Measurements from ENCODE around the gene INPP1. TPM values are rescaled to one million over a fixed set of nuclear protein-coding genes. Genes with fewer than 3 reads are reported as not detected.

Gene INPP1
- total and polyA plus RNA-seq, 2 of the 8 experiments (the other 6 are each of a cell fraction or from before 2014, with no cell fraction given) = 0.88 to 3.0 TPM

DNA sequence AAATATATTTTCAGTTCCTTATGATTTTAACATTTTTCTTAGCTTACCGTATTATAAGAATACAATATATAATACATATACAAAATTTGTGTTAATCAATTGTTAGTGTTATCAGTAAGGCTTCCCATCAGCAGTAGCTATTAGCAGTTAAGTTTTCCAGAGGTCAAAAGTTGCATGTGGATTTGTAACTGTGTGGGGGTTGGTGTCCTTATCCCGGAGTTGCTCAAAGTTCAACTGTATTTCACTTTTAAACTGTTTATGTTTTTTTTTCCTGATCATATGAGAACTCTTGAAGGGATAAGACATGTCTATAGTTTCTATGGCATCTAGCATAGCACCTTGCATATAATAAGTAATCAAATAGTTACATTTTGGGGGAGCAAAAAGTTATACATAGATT lies 52.9 kb downstream of the INPP1 start:
- Histone ChIP-seq H3K27me3 (replicated peaks in 1 of 4; ENCODE audit: control insufficient read depth in 3 of 4, extremely low read depth in 1 of 4, insufficient read depth in 3 of 4, low read length in 3 of 4) (no peaks in the 10 kb centered on the region), H2BK120ac (replicated peaks; ENCODE audit: low read depth, low read length) (no peak overlapping the region), H3K4me3 (ENCODE audit: extremely low read depth in 1 of 4, insufficient read depth in 2 of 4, low read depth in 3 of 4, low read length in 4 of 4) (no peak overlapping the region), H3K23ac (ENCODE audit: insufficient read length) (no peak overlapping the region), H2BK5ac (ENCODE audit: low read depth, low read length) (no peak overlapping the region), H4K5ac (ENCODE audit: insufficient read length, low read depth, low read length) (no peak overlapping the region), H2AFZ (ENCODE audit: low read length) (no peak overlapping the region), H3K4me1 (replicated peaks in 1 of 4; ENCODE audit: control insufficient read depth in 3 of 4, insufficient read depth in 4 of 4, low read length in 3 of 4) (peaks cover 0 to 2% (median 0%) of the 10 kb centered on the region in 4 experiments; a peak in 1 of 7 replicates), H3K18ac (ENCODE audit: extremely low read depth, low read length) (no peak overlapping the region), H3K79me1 (ENCODE audit: low read depth, low read length) (no peaks in the 10 kb centered on the region), H3K23me2 (ENCODE audit: low read depth, low read length) (no peaks in the 10 kb centered on the region), H3K9ac (replicated peaks in 1 of 4; ENCODE audit: extremely low read depth in 1 of 4, low read depth in 3 of 4, low read length in 3 of 4) (no peak overlapping the region), H2AK5ac (ENCODE audit: low read depth, low read length) (no peak overlapping the region), H4K91ac (replicated peaks; ENCODE audit: insufficient read length, low read length) (no peak overlapping the region), H3K9me3 (ENCODE audit: insufficient read depth in 2 of 2, low read depth in 1 of 2, low read length in 1 of 2) (no peaks in the 10 kb centered on the region), H3K56ac (replicated peaks; ENCODE audit: insufficient read length, low read depth, low read length) (no peak overlapping the region), H3K4ac (replicated peaks; ENCODE audit: insufficient read length, low read depth, low read length) (no peak overlapping the region), H2BK20ac (ENCODE audit: low read length) (no peak overlapping the region), H3K14ac (ENCODE audit: insufficient read length) (no peak overlapping the region), H2BK12ac (ENCODE audit: low read depth, low read length) (no peak overlapping the region), H3K79me2 (ENCODE audit: control insufficient read depth in 1 of 2, insufficient read depth in 2 of 2, low read length in 2 of 2) (no peaks in the 10 kb centered on the region), H4K8ac (ENCODE audit: extremely low read depth, insufficient read depth, low read length) (no peak overlapping the region), H3K36me3 (ENCODE audit: control insufficient read depth in 2 of 4, insufficient read depth in 4 of 4, low read length in 3 of 4) (no peaks in the 10 kb centered on the region), H2BK15ac (ENCODE audit: low read length) (no peak overlapping the region), H3K27ac (ENCODE audit: low read depth, low read length) (no peak overlapping the region), H4K20me1 (replicated peaks in 1 of 2; ENCODE audit: control insufficient read depth in 1 of 2, insufficient read depth in 2 of 2, low read length in 2 of 2) (no peaks in the 10 kb centered on the region), H3K4me2 (ENCODE audit: insufficient read depth in 1 of 2, low read depth in 2 of 2, low read length in 2 of 2) (no peak overlapping the region)
- FAIRE-seq = no peak
- no peak for DNase-seq (ENCODE audit: low read depth in 1 of 2, low spot score in 2 of 2)
- ChIA-PET POLR2A (ENCODE audit: partially characterized antibody) (interaction anchor here (0.7 kb wide), 1 partner anchor 75 kb away, joined by 4 read pairs; no protein-coding TSS in a partner anchor), CTCF (ENCODE audit: partially characterized antibody) (no interaction called here)
- 95% methylated on average over 2 of the region's 2 CpGs; no CpG with 5 or more reads in 1 of the 2 experiments for WGBS, 2 experiments (ENCODE audit: extremely low coverage in 1 of 2, insufficient coverage in 1 of 2, insufficient read length in 1 of 2, insufficient replicate concordance in 2 of 2, low coverage in 1 of 2, low lambda C conversion rate in 2 of 2, missing lambda C conversion rate in 1 of 2)
- TF ChIP-seq CBX5 (IDR thresholded peaks at IDR 0.05; ENCODE audit: low read depth, low read length) = no peak
- no peak for TF ChIP-seq TAF1 (IDR thresholded peaks at IDR 0.05; ENCODE audit: low read depth, low read length)
- TF ChIP-seq HDAC2 (IDR thresholded peaks at IDR 0.05; ENCODE audit: borderline replicate concordance in 1 of 2, low read depth in 2 of 2, low read length in 2 of 2) = no peak
- no peak for TF ChIP-seq SP2 (IDR thresholded peaks at IDR 0.05; ENCODE audit: low read length)
- no peak for TF ChIP-seq EGR1 (IDR thresholded peaks at IDR 0.05; ENCODE audit: borderline replicate concordance, low read depth, low read length)
- TF ChIP-seq SP4 (IDR thresholded peaks at IDR 0.05; ENCODE audit: low read length) = no peak
- no peak for TF ChIP-seq MAFK (IDR thresholded peaks at IDR 0.05; ENCODE audit: low read depth, low read length)
- no peak for TF ChIP-seq CHD2 (IDR thresholded peaks at IDR 0.05; ENCODE audit: low read length)
- TF ChIP-seq RBBP5 (IDR thresholded peaks at IDR 0.05; ENCODE audit: borderline replicate concordance, low read depth, low read length) = no peak

Measured in H1 (cell line).